HepG2 (cell line): Measurements from ENCODE around the gene GRAMD1A. TPM values are rescaled to one million over a fixed set of nuclear protein-coding genes. Genes with fewer than 3 reads are reported as not detected.

Experiments used
- HNRNPLL ChIP-seq: fragments of 200-400 bp; formaldehyde crosslinking; IDR thresholded peaks from 2 replicates; pipeline ENCODE4 v1.6.1; 2017; ENCODE audit warnings: mild to moderate bottlenecking, low read depth, low read length; ENCODE audit not compliant: poor library complexity, severe bottlenecking
- MEF2D ChIP-seq: sonication (generic); formaldehyde crosslinking; IDR thresholded peaks from 2 replicates; pipeline ENCODE4 v1.5.1; 2020; ENCODE audit warnings: mild to moderate bottlenecking, missing genetic modification reagents
- MIXL1 ChIP-seq: IDR thresholded peaks from 2 replicates; pipeline ENCODE4 v1.6.1; 2016
- PAWR ChIP-seq: sonication (generic); formaldehyde crosslinking; IDR thresholded peaks from 2 replicates; pipeline ENCODE4 v1.4.0; 2020; ENCODE audit warnings: missing genetic modification reagents, mild to moderate bottlenecking, borderline replicate concordance
- PBX2 ChIP-seq: IDR thresholded peaks from 2 replicates; pipeline ENCODE4 v1.6.1; 2016; ENCODE audit warnings: control low read depth
- PITX1 ChIP-seq: sonication (generic); formaldehyde crosslinking; IDR thresholded peaks from 2 replicates; pipeline ENCODE4 v1.5.1; 2020; ENCODE audit warnings: mild to moderate bottlenecking, missing genetic modification reagents
- RXRB ChIP-seq: IDR thresholded peaks from 2 replicates; pipeline ENCODE4 v1.6.1; 2016; ENCODE audit warnings: borderline replicate concordance, missing genetic modification reagents, missing compliant biosample characterization
- SATB2 ChIP-seq: sonication (generic); formaldehyde crosslinking; IDR thresholded peaks from 2 replicates; pipeline ENCODE4 v1.5.0; 2020; ENCODE audit warnings: missing genetic modification reagents
- SNAPC4 ChIP-seq: sonication (generic); formaldehyde crosslinking; IDR thresholded peaks from 2 replicates; pipeline ENCODE4 v1.4.0; 2020; ENCODE audit warnings: mild to moderate bottlenecking, missing genetic modification reagents
- ZFP90 ChIP-seq: sonication (generic); formaldehyde crosslinking; IDR thresholded peaks from 2 replicates; pipeline ENCODE4 v1.8.0; 2022; ENCODE audit warnings: missing genetic modification reagents, mild to moderate bottlenecking, inconsistent platforms, borderline replicate concordance
- ZNF382 ChIP-seq: sonication (generic); formaldehyde crosslinking; IDR thresholded peaks from 2 replicates; pipeline ENCODE4 v1.5.0; 2020; ENCODE audit warnings: missing genetic modification reagents, mild to moderate bottlenecking, borderline replicate concordance
- ZNF441 ChIP-seq: sonication (generic); formaldehyde crosslinking; IDR thresholded peaks from 2 replicates; pipeline ENCODE4 v1.7.0; 2021; ENCODE audit warnings: missing genetic modification reagents, borderline replicate concordance
- ZNF468 ChIP-seq: sonication (generic); formaldehyde crosslinking; IDR thresholded peaks from 2 replicates; pipeline ENCODE4 v1.8.0; 2022; ENCODE audit warnings: mild to moderate bottlenecking, moderate library complexity, missing genetic modification reagents
- ZNF737 ChIP-seq: sonication (generic); formaldehyde crosslinking; IDR thresholded peaks from 2 replicates; pipeline ENCODE4 v1.5.0; 2020; ENCODE audit warnings: missing genetic modification reagents, mild to moderate bottlenecking, borderline replicate concordance
- ZNF878 ChIP-seq: sonication (generic); formaldehyde crosslinking; IDR thresholded peaks from 2 replicates; pipeline ENCODE4 v1.8.1; 2023; ENCODE audit warnings: mild to moderate bottlenecking, missing genetic modification reagents, moderate library complexity
- polyA plus RNA-seq, 8 experiments: library from polyadenylated mRNA; depleted of rRNA in 3 of 8; stranded (reverse) in 7 of 8; unstranded in 1 of 8; fragments of >200 nt; fragmentation: Illumina TruSeq in 4 of 8; extraction: Trizol in 4 of 8; gene quantifications; 2 replicates each; pipeline versions ENCODE4 v1.2.1 to v1.2.3, GENCODE V29; 2011 to 2016; ENCODE audit warnings: low read depth in 4 of 8, missing spikeins in 1 of 8, mixed read lengths in 1 of 8; ENCODE audit not compliant: insufficient read depth in 1 of 8
- total RNA-seq, 5 experiments: library from RNA; depleted of rRNA; stranded (reverse); fragments of >200 nt; fragmentation: Illumina TruSeq; extraction: Trizol; gene quantifications; 2 replicates each; pipeline ENCODE4 v1.2.3, GENCODE V29; 2016; ENCODE audit warnings: low read depth in 1 of 5
- TF ChIP-seq, protein P1 (sequence below): sonication (generic); formaldehyde crosslinking; IDR thresholded peaks from 2 replicates; pipeline ENCODE4 v1.4.0; 2020; ENCODE audit warnings: low read depth, mild to moderate bottlenecking, missing genetic modification reagents
- TF ChIP-seq, protein P2 (sequence below): IDR thresholded peaks from 2 replicates; pipeline ENCODE4 v1.6.1; 2012; ENCODE audit warnings: low read depth, low read length, improper control_type of control experiment
- TF ChIP-seq, protein P3 (sequence below): sonication (generic); formaldehyde crosslinking; IDR thresholded peaks from 2 replicates; pipeline ENCODE4 v1.5.1; 2020; ENCODE audit warnings: mild to moderate bottlenecking, missing genetic modification reagents, borderline replicate concordance

The GRAMD1A gene
- total and polyA plus RNA-seq, 2 of the 13 experiments (the other 11 are each of a cell fraction or from before 2014, with no cell fraction given) = 14.7 to 181 TPM

- TF ChIP-seq PBX2 (CRISPR knock-in tag) = peak; percentile 48; the same call in 1 of the 2 replicates
- peak; percentile 69 for TF ChIP-seq MIXL1 (CRISPR knock-in tag)
- TF ChIP-seq ZNF878 (CRISPR knock-in tag) = peak; percentile 65; the same call in 1 of the 2 replicates
- TF ChIP-seq SNAPC4 (CRISPR knock-in tag) = no peak
- TF ChIP-seq ZFP90 (CRISPR knock-in tag) = no peak
- peak; percentile 72; the same call in 1 of the 2 replicates for TF ChIP-seq RXRB (CRISPR knock-in tag)
- TF ChIP-seq ZNF382 = no peak
- no peak for TF ChIP-seq ZNF737 (CRISPR knock-in tag)
- TF ChIP-seq, protein P1, sequence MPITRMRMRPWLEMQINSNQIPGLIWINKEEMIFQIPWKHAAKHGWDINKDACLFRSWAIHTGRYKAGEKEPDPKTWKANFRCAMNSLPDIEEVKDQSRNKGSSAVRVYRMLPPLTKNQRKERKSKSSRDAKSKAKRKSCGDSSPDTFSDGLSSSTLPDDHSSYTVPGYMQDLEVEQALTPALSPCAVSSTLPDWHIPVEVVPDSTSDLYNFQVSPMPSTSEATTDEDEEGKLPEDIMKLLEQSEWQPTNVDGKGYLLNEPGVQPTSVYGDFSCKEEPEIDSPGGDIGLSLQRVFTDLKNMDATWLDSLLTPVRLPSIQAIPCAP = no peak
- no peak for TF ChIP-seq PITX1 (CRISPR knock-in tag)
- TF ChIP-seq ZNF441 (CRISPR knock-in tag) = peak; percentile 64; the same call in 1 of the 2 replicates
- no peak for TF ChIP-seq HNRNPLL
- TF ChIP-seq, protein P2, sequence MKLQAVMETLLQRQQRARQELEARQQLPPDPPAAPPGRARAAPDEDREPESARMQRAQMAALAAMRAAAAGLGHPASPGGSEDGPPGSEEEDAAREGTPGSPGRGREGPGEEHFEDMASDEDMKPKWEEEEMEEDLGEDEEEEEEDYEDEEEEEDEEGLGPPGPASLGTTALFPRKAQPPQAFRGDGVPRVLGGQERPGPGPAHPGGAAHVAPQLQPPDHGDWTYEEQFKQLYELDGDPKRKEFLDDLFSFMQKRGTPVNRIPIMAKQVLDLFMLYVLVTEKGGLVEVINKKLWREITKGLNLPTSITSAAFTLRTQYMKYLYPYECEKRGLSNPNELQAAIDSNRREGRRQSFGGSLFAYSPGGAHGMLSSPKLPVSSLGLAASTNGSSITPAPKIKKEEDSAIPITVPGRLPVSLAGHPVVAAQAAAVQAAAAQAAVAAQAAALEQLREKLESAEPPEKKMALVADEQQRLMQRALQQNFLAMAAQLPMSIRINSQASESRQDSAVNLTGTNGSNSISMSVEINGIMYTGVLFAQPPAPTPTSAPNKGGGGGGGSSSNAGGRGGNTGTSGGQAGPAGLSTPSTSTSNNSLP = no peak
- 0 out of 2 replicates have a peak, but pooled peaks have one; percentile 43 for TF ChIP-seq MEF2D (CRISPR knock-in tag)
- TF ChIP-seq ZNF468 = no peak
- TF ChIP-seq, protein P3, sequence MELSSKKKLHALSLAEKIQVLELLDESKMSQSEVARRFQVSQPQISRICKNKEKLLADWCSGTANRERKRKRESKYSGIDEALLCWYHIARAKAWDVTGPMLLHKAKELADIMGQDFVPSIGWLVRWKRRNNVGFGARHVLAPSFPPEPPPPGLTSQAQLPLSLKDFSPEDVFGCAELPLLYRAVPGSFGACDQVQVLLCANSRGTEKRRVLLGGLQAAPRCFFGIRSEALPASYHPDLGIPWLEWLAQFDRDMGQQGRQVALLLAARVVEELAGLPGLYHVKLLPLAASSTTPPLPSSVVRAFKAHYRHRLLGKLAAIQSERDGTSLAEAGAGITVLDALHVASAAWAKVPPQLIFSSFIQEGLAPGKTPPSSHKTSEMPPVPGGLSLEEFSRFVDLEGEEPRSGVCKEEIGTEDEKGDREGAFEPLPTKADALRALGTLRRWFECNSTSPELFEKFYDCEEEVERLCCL (CRISPR knock-in tag) = no peak
- no peak for TF ChIP-seq SATB2
- TF ChIP-seq PAWR (CRISPR knock-in tag) = no peak
Observed at GRCh38 chr19:34961775-34962686, 38.1 kb upstream of the GRAMD1A start (continued).
